HG02571 (cell line): ENCODE data around the gene NFU1.
"Not testable (repeated sequence)": the region's sequence is repeated elsewhere in the genome, so short reads cannot be mapped to it uniquely, and the experiment has no call there.

Experiments
- ATAC-seq: cut with Tn5 transposase; IDR thresholded peaks from one replicate; pipeline ENCODE4 v1.9.1; 2021; ENCODE audit warnings: mild to moderate bottlenecking, moderate library complexity; ENCODE audit not compliant: unreplicated experiment

Gene NFU1

DNA sequence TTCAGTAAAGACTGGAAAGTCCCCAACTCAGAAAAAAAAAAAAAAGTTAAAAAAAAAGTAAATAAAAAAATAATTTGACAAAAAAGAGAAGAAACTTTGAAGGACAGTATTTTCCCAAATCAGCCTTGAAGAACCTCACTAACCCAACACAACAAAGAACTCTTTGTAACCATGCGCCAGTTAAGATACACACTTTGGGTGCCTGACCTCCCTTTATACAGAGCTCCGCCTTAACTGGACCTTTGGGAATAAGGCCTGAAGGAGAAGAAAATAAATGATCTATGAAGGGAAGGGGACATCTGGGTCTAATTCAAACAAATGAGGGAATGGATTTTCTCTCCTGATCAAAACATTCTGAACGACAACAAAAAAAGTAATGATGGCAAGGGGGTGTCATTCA, 48.0 kb downstream of the NFU1 start:
- ATAC-seq = no peak

DNA sequence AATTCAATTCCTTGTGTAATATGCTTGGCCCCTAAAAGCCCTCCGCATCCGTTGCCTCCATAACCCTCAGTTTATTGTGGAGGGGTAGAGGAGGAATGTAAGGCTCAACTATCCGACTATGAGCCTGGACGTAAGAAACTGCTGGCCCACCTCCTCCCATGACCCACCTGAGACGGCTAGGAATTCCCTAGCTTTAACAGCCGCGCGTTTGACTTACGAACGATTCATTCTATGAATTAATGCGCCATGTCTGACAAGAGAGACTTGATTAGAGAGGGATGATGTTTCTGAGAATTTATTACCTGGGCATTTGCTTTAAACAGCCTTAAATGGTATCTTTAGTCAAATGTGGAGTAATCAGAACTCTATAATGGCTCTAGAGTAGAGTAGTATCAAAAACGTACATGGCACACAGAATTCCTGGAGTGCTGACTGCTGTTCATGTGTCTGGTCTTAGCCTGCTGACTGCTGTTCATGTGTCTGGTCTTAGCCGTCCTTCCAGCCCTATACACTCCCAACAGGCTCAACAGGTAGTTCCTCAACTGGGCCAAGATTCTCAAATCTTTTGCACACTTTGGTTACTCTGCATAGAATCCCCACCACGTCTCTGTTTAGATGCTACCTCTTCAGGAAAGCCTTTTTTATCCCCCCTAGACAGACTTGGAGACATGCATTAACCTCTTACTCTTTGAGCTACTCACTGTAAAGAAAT, 49.3 kb downstream of the NFU1 start:
- no peak for ATAC-seq

DNA sequence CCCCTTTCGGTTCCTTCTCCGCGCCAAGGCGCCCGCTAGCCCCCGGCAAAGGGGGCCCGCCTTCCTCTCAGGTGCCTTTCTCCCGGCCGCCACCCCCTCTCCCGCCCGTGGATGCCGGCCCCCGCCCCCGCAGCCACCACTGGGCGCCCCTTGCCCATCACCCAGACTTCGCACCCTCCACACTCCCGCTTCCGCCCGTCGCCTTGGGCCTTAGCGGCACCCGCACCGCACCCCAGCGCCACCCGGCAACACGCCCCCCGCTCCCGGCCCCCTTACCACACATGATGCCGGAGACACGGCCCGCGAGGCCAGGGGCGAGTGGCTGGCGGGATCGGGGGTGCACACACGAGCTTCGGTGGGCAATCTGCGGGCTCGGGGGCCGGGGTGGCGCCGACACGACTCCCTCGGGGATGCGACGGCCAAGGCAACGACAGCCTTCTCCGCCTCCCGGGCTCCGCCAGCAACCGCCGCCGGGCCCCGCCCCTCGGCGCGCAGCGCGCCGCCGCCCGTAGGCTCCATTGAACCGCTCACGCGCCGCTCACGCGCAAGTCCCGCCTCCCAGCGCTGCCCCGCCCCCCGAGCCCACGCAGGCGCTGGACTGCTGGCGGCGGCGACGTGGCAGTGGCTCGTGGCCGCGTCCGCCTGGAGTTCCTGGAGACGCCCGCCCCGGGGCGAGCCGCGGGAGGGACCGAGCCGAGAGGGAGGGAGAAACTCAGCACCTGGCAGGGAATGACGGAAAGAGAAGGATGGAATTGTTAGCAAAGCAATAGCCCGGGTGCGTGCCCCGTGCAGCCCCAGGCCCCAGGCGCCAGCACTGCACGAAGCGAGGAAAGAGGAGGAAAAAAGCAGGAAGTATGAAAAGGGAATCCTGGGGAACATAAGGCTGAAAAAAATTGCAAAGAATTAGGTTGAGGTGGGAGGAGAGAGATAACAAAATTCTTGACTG, 50.2 kb downstream of the NFU1 start, which contains the start of gene GFPT1:
Gene GFPT1 (minus strand): TSS at position 439 of the 946 bp plus-strand sequence. CDS start 156 bp downstream, at position 283.
- ATAC-seq = peak; percentile 88

DNA sequence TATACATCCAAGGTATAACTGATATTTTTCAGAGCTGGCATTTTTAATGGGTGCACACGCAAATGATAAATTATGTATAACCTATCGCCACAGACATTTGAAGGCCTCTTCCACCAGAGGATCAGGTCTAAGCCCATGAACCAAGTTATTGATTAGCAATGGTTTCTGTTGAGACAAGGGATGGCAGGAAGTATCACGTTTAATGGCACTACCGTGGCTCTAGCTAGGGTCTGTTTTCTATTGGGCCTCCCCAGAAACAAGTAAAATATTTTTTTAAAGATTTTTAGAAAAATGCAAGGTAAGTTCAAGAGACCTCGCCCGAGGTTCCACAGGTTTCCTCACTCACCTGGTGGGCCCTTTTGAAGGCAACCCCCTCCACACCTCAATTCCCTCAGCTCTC, 50.9 kb downstream of the NFU1 start:
- no peak for ATAC-seq

DNA sequence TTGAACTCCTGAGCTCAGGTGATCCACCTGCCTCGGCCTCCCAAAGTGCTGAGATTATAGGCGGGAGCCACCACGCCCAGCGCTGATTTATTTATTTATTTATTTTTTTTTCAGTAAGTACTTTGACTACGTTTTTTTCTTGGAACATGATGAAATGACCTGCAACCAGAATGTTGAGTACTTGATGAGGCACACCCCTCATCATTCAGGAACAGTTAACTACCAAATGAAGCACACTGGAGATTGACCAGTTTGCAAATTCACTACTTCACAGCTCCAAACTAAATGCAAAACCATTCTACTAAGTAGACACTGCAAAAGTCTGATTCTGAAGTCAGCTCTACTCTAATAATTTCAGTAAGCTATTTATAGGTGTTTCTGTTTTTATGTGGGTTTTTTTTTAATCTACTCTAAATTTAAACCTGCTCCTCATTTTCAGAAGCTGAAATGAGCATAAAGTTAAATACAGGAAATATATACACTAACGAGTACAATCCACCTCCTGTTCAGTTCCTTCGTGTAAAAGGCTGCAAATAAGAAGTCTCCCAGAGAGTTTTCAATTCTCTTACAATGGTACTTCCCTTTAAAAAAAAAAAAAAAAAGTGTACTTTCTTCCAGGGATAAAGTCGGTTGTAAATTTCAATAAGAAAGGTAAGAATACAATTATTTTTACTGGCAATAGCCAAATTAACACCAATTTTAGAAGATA, 51.6 kb downstream of the NFU1 start:
- ATAC-seq = no peak

DNA sequence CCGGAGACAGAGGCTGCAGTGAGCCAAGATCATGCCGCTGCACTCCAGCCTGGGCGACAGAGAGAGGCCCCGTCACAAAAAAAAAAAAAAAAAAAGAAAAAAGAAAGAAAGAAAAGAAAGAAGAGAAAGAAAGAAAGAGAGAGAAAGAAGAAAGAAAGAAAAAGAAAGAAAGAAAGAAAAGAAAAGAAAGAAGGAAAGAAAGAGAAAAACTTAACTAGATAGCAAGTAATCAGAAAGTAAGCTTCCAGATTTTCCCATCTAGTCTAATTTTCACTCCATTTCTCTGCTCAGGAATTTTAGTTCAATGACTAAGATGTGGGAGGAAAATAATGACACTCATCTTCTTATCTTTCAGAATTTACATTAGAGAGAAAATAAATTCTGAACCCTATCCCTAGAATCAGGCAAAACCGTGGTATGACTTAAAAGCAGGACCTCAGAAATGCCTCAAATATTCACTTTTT, 52.6 kb downstream of the NFU1 start:
- no peak for ATAC-seq

DNA sequence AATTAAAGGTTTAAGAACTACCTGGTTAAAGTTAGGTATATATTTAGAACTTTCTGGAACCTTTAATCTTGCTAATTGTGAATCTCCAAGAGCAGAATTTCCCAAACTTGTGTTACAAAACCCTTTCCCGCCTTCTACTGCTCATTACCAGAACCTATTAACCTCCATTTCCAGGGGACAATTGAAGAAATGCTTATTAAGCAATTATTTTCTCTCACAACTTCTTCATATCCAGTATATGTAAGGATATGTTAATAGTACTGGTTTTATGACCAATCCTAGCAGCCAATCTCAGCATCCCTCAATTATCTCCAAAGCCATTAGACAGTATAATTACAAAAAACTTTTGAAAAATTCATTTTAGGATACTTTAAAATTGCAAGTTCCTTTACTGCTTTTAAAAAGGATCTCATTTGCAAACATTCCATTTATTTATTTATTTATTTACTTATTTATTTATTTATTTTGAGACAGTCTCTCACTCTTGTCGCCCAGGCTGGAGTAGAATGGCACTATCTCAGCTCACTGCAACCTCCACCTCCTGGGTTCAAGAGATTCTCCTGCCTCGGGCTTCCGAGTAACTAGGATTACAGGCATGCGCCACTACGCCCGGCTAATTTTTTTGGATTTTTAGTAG, 53.9 kb downstream of the NFU1 start:
- ATAC-seq = no peak

DNA sequence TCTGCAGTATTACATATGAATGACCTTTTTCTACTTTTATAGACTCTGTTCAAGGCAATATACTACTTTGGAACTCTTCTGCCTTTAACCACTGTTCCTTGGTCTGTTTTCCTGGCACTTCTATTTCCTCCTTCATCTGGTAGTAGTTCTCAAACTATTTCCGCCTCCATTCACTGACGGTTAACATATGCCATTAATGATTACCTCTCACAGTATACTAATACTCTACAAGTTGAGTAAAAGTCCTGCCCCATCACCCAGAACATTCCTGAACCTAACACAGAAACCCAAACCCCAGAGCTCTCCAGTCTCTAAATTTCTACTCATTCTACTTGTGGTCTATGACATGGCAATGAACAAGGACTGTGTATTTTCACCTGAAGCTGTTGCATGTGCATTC, 54.7 kb downstream of the NFU1 start:
- no peak for ATAC-seq

DNA sequence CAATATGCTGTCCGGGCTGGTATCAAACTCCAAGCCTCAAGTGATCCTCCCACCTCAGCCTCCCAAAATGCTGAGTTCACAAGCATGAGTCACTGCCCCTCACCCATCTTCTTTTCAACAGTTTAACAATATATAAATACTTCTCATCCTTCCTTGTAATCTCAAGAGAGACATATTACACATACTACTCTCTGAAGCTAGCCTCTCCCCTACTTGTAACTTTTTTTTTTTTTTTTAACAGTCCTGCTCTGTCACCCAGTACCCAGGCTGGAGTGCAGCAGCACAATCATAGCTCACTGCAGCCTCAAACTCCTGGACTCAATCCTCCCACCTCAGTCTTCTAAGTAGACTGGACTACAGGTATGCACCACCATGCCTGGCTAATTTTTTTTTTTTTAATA, 55.9 kb downstream of the NFU1 start:
- no peak for ATAC-seq

DNA sequence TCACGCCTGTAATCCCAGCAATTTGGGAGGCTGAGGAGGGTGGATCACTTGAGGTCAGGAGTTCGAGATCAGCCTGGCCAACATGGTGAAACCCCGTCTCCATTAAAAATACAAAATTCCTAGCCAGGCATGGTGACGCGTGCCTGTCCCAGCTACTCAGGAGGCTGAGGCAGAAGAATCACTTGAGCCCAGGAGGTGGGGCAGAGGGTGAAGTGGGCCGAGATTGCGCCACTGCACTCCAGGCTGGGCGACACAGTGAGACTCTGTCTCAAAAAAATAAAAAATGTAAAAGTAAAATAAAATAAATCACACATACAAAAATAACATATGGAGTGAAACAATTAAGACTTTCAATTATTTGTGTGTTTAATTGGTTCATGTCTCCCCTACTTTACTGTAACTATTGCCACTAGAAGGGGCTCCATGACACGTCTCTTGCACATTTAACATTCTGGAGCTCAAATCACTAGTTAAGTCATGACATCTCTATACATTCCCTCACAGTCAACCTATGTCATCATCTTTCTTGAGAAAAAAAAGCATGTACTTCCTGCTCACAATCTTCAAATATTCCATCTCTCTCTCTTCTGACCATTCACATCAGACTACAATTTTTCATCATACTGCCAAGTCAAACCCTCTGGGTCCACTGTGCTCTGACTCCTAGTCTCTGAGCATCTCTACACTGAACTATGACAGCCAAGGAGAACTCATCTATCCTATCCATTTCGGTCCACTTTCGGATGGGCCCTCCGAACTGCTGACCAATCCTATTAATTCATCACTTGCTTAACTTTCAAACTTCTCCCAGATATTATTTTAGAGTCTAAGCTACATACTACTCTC, 56.9 kb downstream of the NFU1 start:
- ATAC-seq = no peak

DNA sequence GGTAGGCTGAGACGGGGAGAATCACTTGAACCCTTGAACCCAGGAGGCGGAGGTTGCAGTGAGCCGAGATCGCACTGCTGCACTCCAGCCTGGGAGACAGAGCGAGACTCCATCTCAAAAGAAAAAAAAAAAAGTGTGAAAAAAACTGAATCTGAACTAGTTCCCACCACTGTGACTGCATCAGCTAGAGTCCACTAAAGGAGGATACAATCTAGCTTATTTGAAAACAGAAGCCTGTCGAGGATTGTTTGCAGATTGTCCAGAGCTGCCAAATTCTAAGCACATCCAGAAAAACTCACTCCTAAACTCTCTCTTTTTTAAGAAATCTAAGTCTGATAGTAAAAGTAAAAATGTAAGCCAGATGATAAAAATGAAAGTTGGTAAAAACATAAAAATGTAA, 60.8 kb downstream of the NFU1 start:
- no peak for ATAC-seq

DNA sequence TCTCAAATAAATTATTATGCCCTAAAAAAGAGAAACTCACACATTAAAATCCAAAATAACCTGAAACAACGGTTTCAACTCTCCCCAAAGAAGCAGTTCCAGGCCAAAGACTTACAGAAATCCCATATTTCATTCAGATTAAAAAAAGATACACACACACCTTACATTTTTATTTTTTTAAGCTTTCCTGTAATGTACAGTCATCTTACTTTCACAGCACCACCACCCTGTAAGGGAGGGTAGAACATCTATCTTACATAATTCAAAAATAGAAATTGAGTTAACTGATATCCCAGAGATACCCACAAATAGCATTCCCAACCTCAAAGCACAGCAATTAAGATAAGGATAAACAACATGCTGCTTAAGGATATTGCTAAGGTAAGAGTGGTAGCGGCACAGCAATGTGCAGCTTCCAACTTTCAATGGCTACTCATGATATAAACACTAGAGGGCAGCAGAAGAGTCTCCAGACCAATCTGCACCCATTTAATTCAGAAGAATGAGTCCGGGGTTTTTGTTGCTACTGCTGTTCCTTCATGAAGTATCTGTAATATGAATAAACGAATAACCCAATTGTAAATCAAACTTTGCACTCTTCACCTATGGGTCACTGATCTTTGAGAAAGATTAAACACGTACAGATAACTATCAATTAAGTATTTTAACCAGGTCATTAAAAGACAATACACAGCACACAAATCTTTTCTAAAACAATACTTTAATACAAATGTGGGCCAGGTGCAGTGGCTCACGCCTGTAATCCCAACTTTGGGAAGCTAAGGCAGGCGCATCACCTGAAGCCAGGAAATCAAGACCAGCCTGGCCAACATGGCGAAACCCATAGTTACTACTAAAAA, 61.5 kb downstream of the NFU1 start:
- ATAC-seq = no peak

DNA sequence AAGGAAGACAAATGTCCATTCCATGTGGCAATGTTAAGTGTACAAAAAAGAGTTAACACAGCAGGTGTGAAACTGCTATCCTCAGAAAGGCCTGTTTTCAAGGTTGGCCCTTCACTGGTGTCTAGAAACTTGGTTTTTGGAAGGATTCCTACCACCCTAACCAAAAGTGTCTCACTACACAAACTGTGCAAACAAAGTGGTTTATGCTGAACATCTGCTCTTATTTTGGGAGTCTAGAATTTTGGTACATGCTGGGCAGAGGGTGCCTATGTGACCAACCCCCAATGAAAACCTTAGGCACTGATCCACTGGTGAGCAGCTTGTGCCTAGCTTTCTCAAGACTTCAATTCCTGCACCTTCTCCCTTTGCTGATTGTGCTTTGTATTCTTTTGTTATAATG, 64.5 kb downstream of the NFU1 start:
- no peak for ATAC-seq

DNA sequence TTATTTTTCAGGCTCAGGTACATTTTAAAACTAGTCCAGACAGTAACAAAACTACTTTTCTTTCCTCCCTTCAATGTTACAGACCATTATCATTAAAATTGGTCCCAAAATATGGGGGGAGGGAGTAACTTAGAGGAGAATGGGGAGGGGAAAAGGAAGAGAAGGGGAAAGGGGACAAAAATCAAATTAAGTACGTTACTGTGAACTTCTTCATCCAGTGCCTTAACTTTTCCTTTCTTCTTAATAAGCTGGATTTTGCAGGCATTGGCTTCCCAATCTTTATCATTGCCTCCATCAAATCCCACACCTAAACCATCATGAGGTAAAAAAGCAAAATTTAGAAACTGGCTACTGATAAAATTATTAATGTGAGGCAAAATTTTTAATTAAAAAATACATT, 67.4 kb downstream of the NFU1 start:
- ATAC-seq = no peak

DNA sequence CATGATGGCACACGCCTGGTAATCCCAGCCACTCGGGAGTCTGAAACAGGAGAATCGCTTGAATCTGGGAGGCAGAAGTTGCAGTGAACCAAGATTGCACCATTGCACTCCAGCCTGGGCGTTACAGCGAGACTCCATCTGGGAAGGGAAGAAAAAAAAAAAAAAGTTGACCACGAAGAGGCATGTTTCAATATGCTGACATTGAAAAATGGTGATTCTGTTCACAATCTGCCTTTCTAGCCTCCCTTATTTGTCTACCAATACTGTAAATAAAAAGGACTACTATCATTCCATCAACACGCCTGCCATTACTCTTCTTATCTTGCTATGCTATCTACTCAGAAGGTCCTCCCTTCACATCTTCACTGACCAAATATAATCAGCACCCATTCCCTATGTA, 68.6 kb downstream of the NFU1 start:
- no peak for ATAC-seq

DNA sequence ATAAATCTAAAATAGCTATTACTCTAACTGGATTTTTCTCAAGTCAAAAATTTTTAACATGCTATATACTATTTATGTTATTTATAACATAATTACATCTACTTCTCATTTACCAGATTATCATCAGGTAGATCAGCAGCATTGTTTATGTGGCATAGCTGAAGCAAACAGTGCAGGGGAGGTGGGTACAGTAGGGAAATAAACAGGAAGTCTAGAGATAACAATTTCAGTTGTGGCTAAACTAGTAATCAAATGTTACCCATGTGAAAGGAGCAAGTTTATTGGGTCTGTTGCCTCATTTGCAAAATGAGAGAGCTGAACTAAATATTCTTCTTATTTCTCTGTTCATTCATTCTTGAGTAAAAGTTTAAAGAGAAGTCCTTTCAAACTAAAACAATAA, 77.9 kb downstream of the NFU1 start:
- no peak for ATAC-seq

DNA sequence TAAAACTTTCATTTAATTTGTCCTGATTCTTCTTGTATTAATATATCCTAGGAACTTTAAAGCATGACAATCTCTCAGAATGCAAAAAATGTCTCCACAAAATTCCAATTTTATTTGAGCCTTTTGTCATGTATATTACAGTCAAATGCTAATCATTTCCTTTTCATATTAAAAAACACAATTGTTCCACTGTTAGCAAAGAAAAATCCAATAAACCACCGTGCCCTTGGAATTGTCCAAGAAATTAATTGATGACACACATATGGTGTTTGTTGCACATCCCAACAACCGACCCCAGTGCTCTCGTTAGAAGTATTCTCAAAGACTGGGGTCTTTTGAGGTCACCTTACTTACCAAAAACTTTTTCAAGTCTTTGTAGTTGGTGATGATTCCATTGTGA, 78.3 kb downstream of the NFU1 start:
- ATAC-seq = no peak

DNA sequence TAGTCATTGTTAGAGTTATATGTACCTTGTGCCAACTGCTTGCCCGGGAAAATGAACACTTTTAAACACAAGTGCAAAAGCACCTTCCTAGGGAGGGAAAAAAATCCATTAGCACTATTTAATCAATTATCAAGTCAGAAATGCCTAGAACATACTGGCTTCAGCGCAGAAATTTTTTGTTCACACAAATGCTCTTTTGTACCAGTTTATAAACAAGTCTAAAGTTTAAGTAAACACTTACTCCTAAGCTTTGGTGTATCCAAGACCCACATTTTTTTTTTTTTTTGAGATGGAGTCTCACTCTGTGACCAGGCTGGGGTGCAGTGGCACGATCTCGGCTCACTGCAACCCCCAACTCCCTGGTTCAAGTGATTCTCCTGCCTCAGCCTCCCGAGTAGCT, 80.8 kb downstream of the NFU1 start:
- ATAC-seq = no peak

DNA sequence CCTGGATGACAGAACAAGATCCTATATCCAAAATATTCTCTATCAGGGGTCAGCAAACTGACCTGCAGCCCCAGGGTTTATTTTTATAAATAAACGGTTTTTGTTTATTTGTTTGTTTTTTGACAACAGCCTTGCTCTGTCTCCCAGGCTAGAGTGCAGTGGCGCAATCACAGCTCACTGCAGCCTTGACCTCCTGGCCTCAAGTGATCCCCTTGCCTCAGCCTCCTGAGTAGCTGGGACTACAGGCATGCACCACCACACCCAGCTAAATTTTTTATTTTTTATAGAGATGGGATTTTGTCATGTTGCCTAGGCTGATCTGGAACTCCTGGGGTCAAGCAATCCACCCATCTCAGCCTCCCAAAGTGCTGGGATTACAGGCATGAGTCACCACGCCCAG, 82.3 kb downstream of the NFU1 start:
- not testable (repeated sequence) for ATAC-seq
